Measurements from ENCODE around the gene DDX41. TPM values are rescaled to one million over a fixed set of nuclear protein-coding genes. Genes with fewer than 3 reads are reported as not detected.

The DDX41 gene
- total RNA-seq, 6 donors from 2014 or later: 82.0 to 150 (median 91.9) TPM

- ATAC-seq (ENCODE audit: low FRiP score in 2 of 2): no peak
- H3K9me3 ChIP-seq: no peaks in the 10 kb centered on the region
- H3K36me3 ChIP-seq: peaks cover 11 to 94% (median 78%) of the 10 kb centered on the region in 4 donors
- TF ChIP-seq CTCF (IDR thresholded peaks at IDR 0.05): no peak
- no peak for TF ChIP-seq POLR2AphosphoS5 (IDR thresholded peaks at IDR 0.05)
- TF ChIP-seq EP300 (IDR thresholded peaks at IDR 0.05): no peak
- TF ChIP-seq POLR2A (IDR thresholded peaks at IDR 0.05): no peak
- 96% methylated on average over 8 of the region's 8 CpGs for WGBS, 2 donors
- H3K4me1 ChIP-seq: peaks cover 0 to 4% (median 0%) of the 10 kb centered on the region in 4 donors
- H3K27me3 ChIP-seq: no peaks in the 10 kb centered on the region
- no peak for DNase-seq
- no peak overlapping the region for H3K4me3 ChIP-seq
- no peak overlapping the region for H3K27ac ChIP-seq
Measured at GRCh38 chr5:177527595-177527994, 10.8 kb upstream of the DDX41 start.

DNA sequence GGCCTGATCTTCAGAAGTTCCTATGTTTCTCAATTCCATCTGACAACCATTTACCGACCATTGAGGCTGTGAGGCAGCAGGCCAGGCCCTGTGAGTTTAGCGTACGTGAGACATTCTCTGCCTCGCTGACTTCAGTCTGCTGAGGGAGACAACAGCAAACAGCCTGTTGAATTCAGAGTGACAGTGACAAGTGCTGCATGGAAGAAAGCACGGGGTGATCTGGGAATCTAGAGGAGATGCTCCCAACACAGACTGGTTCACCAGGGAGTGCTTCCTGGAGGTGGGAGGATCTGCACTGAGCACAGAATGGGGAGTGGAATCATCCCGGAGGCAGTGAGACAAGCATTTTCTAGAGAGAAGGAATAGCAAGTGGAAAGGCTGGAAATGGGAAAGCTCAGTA lies 10.0 kb upstream of the DDX41 start:
- ATAC-seq (ENCODE audit: low FRiP score in 2 of 2) (no peak), DNase-seq (no peak)
- TF ChIP-seq CTCF (IDR thresholded peaks at IDR 0.05) (no peak), POLR2A (IDR thresholded peaks at IDR 0.05) (no peak), POLR2AphosphoS5 (IDR thresholded peaks at IDR 0.05) (no peak), EP300 (IDR thresholded peaks at IDR 0.05) (no peak)
- 89 to 94% methylated on average over 6 of the region's 6 CpGs for WGBS, 2 donors
- peaks cover 0 to 4% (median 0%) of the 10 kb centered on the region in 4 donors for H3K4me1 ChIP-seq
- H3K27ac ChIP-seq: no peak overlapping the region
- H3K27me3 ChIP-seq: no peaks in the 10 kb centered on the region
- H3K9me3 ChIP-seq: no peaks in the 10 kb centered on the region
- peaks cover 11 to 94% (median 74%) of the 10 kb centered on the region in 4 donors for H3K36me3 ChIP-seq
- no peak overlapping the region for H3K4me3 ChIP-seq

DNA sequence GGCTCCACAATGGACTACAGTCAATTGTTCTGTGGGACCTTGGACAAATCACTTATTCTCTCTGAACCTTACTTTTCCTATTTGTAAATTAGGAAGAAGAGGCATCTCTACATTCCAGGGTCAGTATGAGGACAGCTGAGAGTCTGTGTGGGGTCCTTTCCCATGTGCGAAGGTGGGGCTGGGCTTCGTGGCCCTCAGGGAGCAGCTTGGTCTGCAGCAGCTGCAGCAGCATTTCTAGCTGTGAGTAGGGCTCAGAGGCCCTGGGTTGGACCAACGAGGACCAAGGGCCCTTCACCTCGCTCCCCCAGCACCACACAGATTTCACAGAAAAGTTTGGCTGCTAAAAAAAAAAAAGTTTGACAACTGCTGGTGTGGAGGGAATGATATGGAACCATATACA lies 9.4 kb upstream of the DDX41 start:
- 80 to 91% methylated on average over 1 to 4 of the region's 4 CpGs for WGBS, 2 donors
- DNase-seq (no peak), ATAC-seq (ENCODE audit: low FRiP score in 2 of 2) (no peak)
- TF ChIP-seq EP300 (IDR thresholded peaks at IDR 0.05) (no peak), POLR2AphosphoS5 (IDR thresholded peaks at IDR 0.05) (no peak)
- no peaks in the 10 kb centered on the region for H3K27me3 ChIP-seq
- peaks cover 17 to 94% (median 74%) of the 10 kb centered on the region in 4 donors for H3K36me3 ChIP-seq
- no peak overlapping the region for H3K27ac ChIP-seq
- H3K9me3 ChIP-seq: no peaks in the 10 kb centered on the region
- H3K4me3 ChIP-seq: no peak overlapping the region
- H3K4me1 ChIP-seq: peaks cover 0 to 3% (median 1%) of the 10 kb centered on the region in 4 donors

DNA sequence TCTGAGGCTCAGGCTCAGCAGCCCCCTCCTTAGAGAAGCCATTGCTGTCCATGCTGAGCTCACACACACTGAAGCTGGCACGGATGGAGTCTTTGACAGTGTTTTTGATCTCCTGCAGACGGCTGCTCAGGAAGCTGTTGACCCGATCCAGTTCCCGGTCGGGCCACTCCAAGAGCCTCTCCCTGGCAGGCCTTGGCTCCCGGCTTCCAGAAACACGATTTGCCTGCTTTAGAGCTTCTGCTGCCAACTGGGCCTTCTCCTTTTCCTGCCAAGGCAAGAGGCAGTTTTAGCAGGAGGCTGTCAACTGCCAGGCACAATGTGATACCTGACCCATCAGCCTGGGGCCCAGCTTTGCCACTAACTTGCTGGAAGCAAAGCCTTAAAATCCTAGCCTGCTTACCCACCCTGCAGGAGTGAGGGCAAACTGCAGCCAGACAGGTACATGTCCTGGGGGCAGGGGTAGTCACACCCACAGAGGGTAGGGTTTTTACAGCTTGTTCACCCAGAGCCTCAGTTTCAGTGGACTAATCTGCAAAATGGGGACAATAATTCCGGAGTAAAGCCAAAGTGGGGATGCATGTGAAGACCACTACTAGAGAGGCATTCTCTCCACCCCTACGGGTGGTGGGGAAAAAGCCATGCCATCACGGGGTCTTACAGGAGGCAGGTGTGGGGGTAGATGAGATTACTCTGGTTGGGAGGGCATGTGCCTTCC lies 8.3 kb upstream of the DDX41 start:
- Histone ChIP-seq H3K4me1 (peaks cover 0 to 6% (median 0%) of the 10 kb centered on the region in 4 donors), H3K36me3 (peaks cover 22 to 94% (median 76%) of the 10 kb centered on the region in 4 donors), H3K9me3 (no peaks in the 10 kb centered on the region), H3K27me3 (no peaks in the 10 kb centered on the region), H3K27ac (no peak overlapping the region), H3K4me3 (no peak overlapping the region)
- 71 to 78% methylated on average over 8 to 10 of the region's 10 CpGs for WGBS, 2 donors
- no peak for TF ChIP-seq POLR2AphosphoS5 (IDR thresholded peaks at IDR 0.05)
- ATAC-seq (ENCODE audit: low FRiP score in 2 of 2) (no peak), DNase-seq (no peak)

- no peak for DNase-seq
Measured at GRCh38 chr5:177524539-177524900, 7.8 kb upstream of the DDX41 start.

More at GRCh38 chr5:177524539-177524900, 7.8 kb upstream of the DDX41 start:
- H3K4me1 ChIP-seq: peaks cover 0 to 6% (median 0%) of the 10 kb centered on the region in 4 donors
- H3K4me3 ChIP-seq: no peak overlapping the region
- peak in 1 of 2 donors; percentile 8 for ATAC-seq (ENCODE audit: low FRiP score in 2 of 2)
- peaks cover 23 to 94% (median 77%) of the 10 kb centered on the region in 4 donors for H3K36me3 ChIP-seq
- WGBS, 2 donors: 92 to 100% methylated on average over 4 to 12 of the region's 12 CpGs
- no peak overlapping the region for H3K27ac ChIP-seq
- H3K9me3 ChIP-seq: no peaks in the 10 kb centered on the region
- H3K27me3 ChIP-seq: no peaks in the 10 kb centered on the region
- TF ChIP-seq EP300 (IDR thresholded peaks at IDR 0.05) (no peak), POLR2AphosphoS5 (IDR thresholded peaks at IDR 0.05) (no peak), CTCF (IDR thresholded peaks at IDR 0.05) (no peak), POLR2A (IDR thresholded peaks at IDR 0.05) (no peak)
